A673 (cell line): ENCODE results near the gene ZNF182.
"Not testable (repeated sequence)": the region's sequence is repeated elsewhere in the genome, so short reads cannot be mapped to it uniquely, and the experiment has no call there.

Experiments
- CTCF ChIP-seq: fragments of 300-800, 200-600 bp; sonication (generic); conservative IDR thresholded peaks from 2 replicates; pipeline ENCODE4 v1.5.1; 2017; ENCODE audit warnings: low read depth, mild to moderate bottlenecking, antibody characterized with exemption, low read length, moderate library complexity, mixed read lengths
- EZH2 ChIP-seq: fragments of 200-600 bp; sonication (generic); IDR thresholded peaks from 2 replicates; pipeline ENCODE4 v1.6.1; 2017; ENCODE audit warnings: borderline replicate concordance, low read depth, mild to moderate bottlenecking, mixed read lengths, antibody characterized with exemption, low read length; ENCODE audit not compliant: poor library complexity, severe bottlenecking

GRCh38 chrX:47958206-47958605, 45.6 kb downstream of the ZNF182 start:
- TF ChIP-seq CTCF, EZH2: not testable (repeated sequence)
